GM12878 (cell line): ENCODE data around the gene FALEC. TPM values are rescaled to one million over a fixed set of nuclear protein-coding genes. Genes with fewer than 3 reads are reported as not detected.

Experiments used
- ATAC-seq: fragments of 200-7000 bp; cut with Tn5 transposase; 3 replicates; pipeline ENCODE4 v1.9.1; 2020; ENCODE audit warnings: mild to moderate bottlenecking, moderate library complexity
- BruUV-seq: library from RNA; stranded (reverse); fragments of 400-500 nt; replicated peaks from 2 replicates; lab custom pipeline; 2021; lab: Mats Ljungman, UMichigan
- CTCF ChIA-PET: fragments of 300-600 bp; sonication (Branson Sonifier 250); formaldehyde crosslinking; extraction: SDS; loops from one replicate; lab custom pipeline; 2021; ENCODE audit warnings: inconsistent platforms; lab: Yijun Ruan, JAX
- POLR2A ChIA-PET: fragments of 350-600 bp; formaldehyde crosslinking; extraction: SDS; loops from one replicate; lab custom pipeline; 2021; ENCODE audit warnings: inconsistent platforms; lab: Charles Lee
- RAD21 ChIA-PET: fragments of 300-600 bp; sonication (Branson Sonifier 250); formaldehyde crosslinking; loops from one replicate; lab custom pipeline; 2023; ENCODE audit warnings: antibody characterized with exemption; ENCODE audit not compliant: unreplicated experiment; lab: Charles Lee
- SMC1A ChIA-PET: fragments of 300-600 bp; sonication (Branson Sonifier 250); formaldehyde crosslinking; loops from one replicate; lab custom pipeline; 2023; ENCODE audit not compliant: unreplicated experiment, uncharacterized antibody; lab: Charles Lee
- DNase-seq: peaks from one replicate; pipeline ENCODE4 v3.0.0-alpha.2; 2011; ENCODE audit warnings: low read depth, low spot score
- FAIRE-seq: peaks from 3 replicates; lab custom pipeline; 2011; peaks lifted over from hg19 to GRCh38; lab: Jason Lieb, UNC
- H2AFZ ChIP-seq: 2 replicates; pipeline ENCODE4 v1.6.0; 2011; ENCODE audit warnings: low read depth, low read length, control low read depth; ENCODE audit not compliant: control insufficient read depth
- H3K27ac ChIP-seq: 2 replicates; pipeline ENCODE4 v1.5.1; 2011; ENCODE audit warnings: control low read depth; ENCODE audit not compliant: control insufficient read depth, insufficient read depth
- H3K27me3 ChIP-seq, 2 experiments: replicated peaks in 1 of 2; 2 replicates each; pipeline versions ENCODE4 v1.6.0 to v1.6.1; 2011; ENCODE audit warnings: low read length in 1 of 2; ENCODE audit not compliant: control insufficient read depth in 2 of 2, insufficient read depth in 2 of 2
- H3K36me3 ChIP-seq, 2 experiments: 2 replicates each; pipeline ENCODE4 v1.5.1; 2011; ENCODE audit warnings: low read length in 1 of 2; ENCODE audit not compliant: control insufficient read depth in 2 of 2, insufficient read depth in 2 of 2
- H3K4me1 ChIP-seq: 2 replicates; pipeline ENCODE4 v1.6.1; 2011; ENCODE audit warnings: mild to moderate bottlenecking, low read length, moderate library complexity, mixed read lengths; ENCODE audit not compliant: control insufficient read depth, insufficient read depth
- H3K4me2 ChIP-seq: 2 replicates; pipeline ENCODE4 v1.6.0; 2011; ENCODE audit warnings: control low read depth; ENCODE audit not compliant: control insufficient read depth, insufficient read depth
- H3K4me3 ChIP-seq: fragments of 200-600 bp; sonication (generic); 2 replicates; pipeline ENCODE4 v1.5.1; 2016
- H3K79me2 ChIP-seq: 2 replicates; pipeline ENCODE4 v1.6.0; 2011; ENCODE audit warnings: low read length; ENCODE audit not compliant: control insufficient read depth, insufficient read depth
- H3K9ac ChIP-seq: 2 replicates; pipeline ENCODE4 v1.8.0; 2011; ENCODE audit warnings: low read length, control low read depth, mixed read lengths; ENCODE audit not compliant: control insufficient read depth, insufficient read depth
- H3K9me3 ChIP-seq: replicated peaks from 3 replicates; pipeline ENCODE4 v1.5.1; 2011; ENCODE audit warnings: mild to moderate bottlenecking, low read length; ENCODE audit not compliant: control insufficient read depth, insufficient read depth
- H4K20me1 ChIP-seq: 2 replicates; pipeline ENCODE4 v1.6.0; 2011; ENCODE audit not compliant: control insufficient read depth, insufficient read depth
- FOXK2 ChIP-seq: fragments of 450-650 bp; IDR thresholded peaks from 2 replicates; pipeline ENCODE4 v1.6.1; 2017; ENCODE audit warnings: mild to moderate bottlenecking, moderate library complexity
- KAT2A ChIP-seq: conservative IDR thresholded peaks from 2 replicates; pipeline ENCODE4 v1.6.1; 2011; ENCODE audit warnings: low read depth, low read length; ENCODE audit not compliant: control insufficient read depth
- NR2C2 ChIP-seq: IDR thresholded peaks from 2 replicates; pipeline ENCODE4 v1.6.1; 2011; ENCODE audit warnings: borderline replicate concordance, low read depth; ENCODE audit not compliant: control insufficient read depth, insufficient read length
- PAX5 ChIP-seq: IDR thresholded peaks from 2 replicates; pipeline ENCODE4 v1.6.1; 2011; ENCODE audit warnings: low read depth, low read length, borderline replicate concordance
- RELA ChIP-seq: fragments of 450-650 bp; IDR thresholded peaks from 2 replicates; pipeline ENCODE4 v1.8.0; 2014; ENCODE audit warnings: borderline replicate concordance; ENCODE audit not compliant: partially characterized antibody
- SIX5 ChIP-seq: IDR thresholded peaks from 2 replicates; pipeline ENCODE4 v1.6.1; 2011; ENCODE audit warnings: mild to moderate bottlenecking, low read depth, low read length, moderate library complexity; ENCODE audit not compliant: severe bottlenecking
- YY1 ChIP-seq: IDR thresholded peaks from 2 replicates; pipeline ENCODE4 v1.6.1; 2011; ENCODE audit warnings: low read depth, mild to moderate bottlenecking, low read length
- whole genome bisulfite sequencing: methylation state at CpG from one replicate; pipeline ENCODE4 v1.1.6; 2016; ENCODE audit warnings: low lambda C conversion rate; ENCODE audit not compliant: insufficient replicate concordance, insufficient coverage; ENCODE audit errors: missing lambda C conversion rate; 5-methylcytosine and 5-hydroxymethylcytosine counted together
- in situ Hi-C: fragments of 300-500 bp; cut with MboI; formaldehyde crosslinking; loops from 9 replicates; pipeline ENCODE4 v1.14.3; 2018; ENCODE audit warnings: mixed read lengths
- intact Hi-C: fragments of 100-400 bp; cut with micrococcal nuclease; formaldehyde crosslinking; loops from one replicate; pipeline ENCODE4 v1.14.2; 2022; ENCODE audit not compliant: unreplicated experiment
- polyA plus RNA-seq, 11 experiments: library from polyadenylated mRNA; depleted of rRNA in 4 of 11; unstranded in 6 of 11; stranded (reverse) in 5 of 11; fragments of >200 nt; fragmentation: Nextera tagmentation in 4 of 11; fragmentation: Illumina TruSeq in 1 of 11; extraction: Ambion mirVana in 4 of 11; extraction: Trizol in 1 of 11; gene quantifications; 1 replicate in 1 of 11; 2 replicates in 10 of 11; pipeline versions ENCODE4 v1.2.1 to v1.2.3, GENCODE V29; 2011 to 2016; ENCODE audit warnings: inconsistent platforms in 2 of 11, missing spikeins in 2 of 11, low read depth in 1 of 11
- total RNA-seq, 4 experiments: library from RNA; depleted of rRNA in 3 of 4; stranded (reverse); fragments of >200 nt in 3 of 4; fragmentation: Illumina TruSeq in 1 of 4; extraction: Trizol in 1 of 4; gene quantifications; 2 replicates each; pipeline versions ENCODE4 v1.2.1 to v1.2.3, GENCODE V29; 2013 to 2021
- TF ChIP-seq, protein P1 (sequence below), 3 experiments: IDR thresholded peaks in 2 of 3; conservative IDR thresholded peaks in 1 of 3; 2 replicates each; pipeline ENCODE4 v1.5.1; 2011; ENCODE audit warnings: low read depth in 3 of 3, low read length in 3 of 3, mild to moderate bottlenecking in 3 of 3, control low read depth in 2 of 3, moderate library complexity in 2 of 3, inconsistent platforms in 1 of 3, mixed read lengths in 1 of 3; ENCODE audit not compliant: control insufficient read depth in 2 of 3, insufficient read depth in 1 of 3; ENCODE audit errors: extremely low read depth in 1 of 3
- TF ChIP-seq, protein P2 (sequence below): IDR thresholded peaks from 2 replicates; pipeline ENCODE4 v1.6.1; 2011; ENCODE audit warnings: low read depth, low read length, improper control_type of control experiment, borderline replicate concordance
- TF ChIP-seq, protein P3 (sequence below): fragments of 150-350 bp; IDR thresholded peaks from 2 replicates; pipeline ENCODE4 v1.6.1; 2016; ENCODE audit warnings: low read depth, low read length

Gene FALEC
- total and polyA plus RNA-seq, 10 of the 15 experiments (the other 5 are each of a cell fraction or from before 2014, with no cell fraction given) = 0.21 to 0.71 (median 0.32) TPM; not detected in 3

DNA sequence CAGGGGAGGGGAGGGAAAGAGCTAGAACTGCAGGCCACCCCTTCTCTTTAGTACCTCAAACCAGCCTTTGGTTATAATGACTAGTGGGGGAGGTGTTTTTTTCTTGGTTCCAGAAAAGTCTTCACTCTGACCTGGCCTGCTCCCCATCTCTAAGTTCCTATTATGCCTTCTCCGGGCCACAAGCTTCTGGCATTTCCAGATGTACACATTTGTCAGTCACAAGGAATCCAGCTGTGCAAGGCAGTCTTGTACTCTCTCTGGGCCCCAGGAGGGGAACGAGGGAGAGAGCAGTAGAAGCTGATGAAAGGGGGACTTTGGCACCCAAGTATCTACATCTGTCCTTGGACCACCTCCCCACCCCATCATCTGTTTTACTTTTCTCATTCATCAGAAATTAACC is 2.7 kb upstream of the FALEC start:
- ChIA-PET POLR2A (no interaction called here), SMC1A (no interaction called here), RAD21 (no interaction called here), CTCF (interaction anchor here (1.1 kb wide), 1 partner anchor 47 kb away, joined by 4 read pairs; no protein-coding TSS in a partner anchor)
- H3K9me3 ChIP-seq = no peaks in the 10 kb centered on the region
- no peaks in the 10 kb centered on the region for H3K79me2 ChIP-seq
- ATAC-seq (no peak), FAIRE-seq (no peak), DNase-seq (no peak)
- no peak overlapping the region for H3K4me2 ChIP-seq
- H3K27ac ChIP-seq = no peak overlapping the region
- H3K36me3 ChIP-seq = no peaks in the 10 kb centered on the region; a peak in 1 of 4 replicates
- no peaks in the 10 kb centered on the region for H4K20me1 ChIP-seq
- H3K4me1 ChIP-seq = peaks cover 19% of the 10 kb centered on the region
- H3K9ac ChIP-seq = no peak overlapping the region
- H3K4me3 ChIP-seq = no peak overlapping the region
- H2AFZ ChIP-seq = no peak overlapping the region
- WGBS = 90% methylated on average over 2 of the region's 2 CpGs
- intact Hi-C loops (no loop called here), in situ Hi-C loops (no loop called here)
- no peaks in the 10 kb centered on the region for H3K27me3 ChIP-seq
- BruUV-seq = no TSS peak
- TF ChIP-seq RELA = no peak

DNA sequence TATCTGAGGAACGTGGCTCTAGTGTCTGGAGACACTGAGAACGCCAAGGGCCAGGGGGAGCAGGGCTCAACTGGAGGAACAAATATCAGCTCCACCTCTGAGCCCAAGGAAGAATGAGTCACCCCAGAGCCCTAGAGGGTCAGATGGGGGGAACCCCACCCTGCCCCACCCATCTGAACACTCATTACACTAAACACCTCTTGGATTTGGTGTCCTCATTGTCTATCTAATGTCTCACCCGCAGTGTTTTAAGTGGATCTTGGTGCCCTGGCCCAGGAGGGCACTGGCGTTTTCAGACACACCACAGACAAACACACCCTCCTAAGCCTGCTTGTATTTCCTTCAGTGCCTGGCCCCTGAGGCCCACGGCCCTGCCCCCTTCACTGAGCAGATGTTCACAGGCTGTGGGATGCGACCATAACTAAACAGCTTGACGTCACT is 2.2 kb upstream of the FALEC start:
- Histone ChIP-seq H3K27ac (no peak overlapping the region), H3K27me3 (no peaks in the 10 kb centered on the region), H3K36me3 (no peaks in the 10 kb centered on the region; a peak in 1 of 4 replicates), H3K4me2 (no peak overlapping the region), H3K4me3 (no peak overlapping the region), H4K20me1 (no peaks in the 10 kb centered on the region), H2AFZ (no peak overlapping the region), H3K4me1 (peaks cover 19% of the 10 kb centered on the region), H3K9me3 (no peaks in the 10 kb centered on the region), H3K79me2 (no peaks in the 10 kb centered on the region), H3K9ac (no peak overlapping the region)
- FAIRE-seq (no peak), DNase-seq (no peak), ATAC-seq (no peak)
- WGBS = 58% methylated on average over 7 of the region's 7 CpGs
- BruUV-seq = no TSS peak
- ChIA-PET POLR2A (interaction anchor here (0.5 to 0.9 kb wide), 4 partner anchors 24 to 248 kb away, joined by 3 to 5 read pairs (median 3); no protein-coding TSS in a partner anchor), RAD21 (no interaction called here), CTCF (interaction anchor here (1.1 to 1.9 kb wide), 2 partner anchors 18 to 46 kb away, joined by 4 to 7 read pairs; no protein-coding TSS in a partner anchor), SMC1A (no interaction called here)
- TF ChIP-seq KAT2A = no peak
- TF ChIP-seq, protein P1, sequence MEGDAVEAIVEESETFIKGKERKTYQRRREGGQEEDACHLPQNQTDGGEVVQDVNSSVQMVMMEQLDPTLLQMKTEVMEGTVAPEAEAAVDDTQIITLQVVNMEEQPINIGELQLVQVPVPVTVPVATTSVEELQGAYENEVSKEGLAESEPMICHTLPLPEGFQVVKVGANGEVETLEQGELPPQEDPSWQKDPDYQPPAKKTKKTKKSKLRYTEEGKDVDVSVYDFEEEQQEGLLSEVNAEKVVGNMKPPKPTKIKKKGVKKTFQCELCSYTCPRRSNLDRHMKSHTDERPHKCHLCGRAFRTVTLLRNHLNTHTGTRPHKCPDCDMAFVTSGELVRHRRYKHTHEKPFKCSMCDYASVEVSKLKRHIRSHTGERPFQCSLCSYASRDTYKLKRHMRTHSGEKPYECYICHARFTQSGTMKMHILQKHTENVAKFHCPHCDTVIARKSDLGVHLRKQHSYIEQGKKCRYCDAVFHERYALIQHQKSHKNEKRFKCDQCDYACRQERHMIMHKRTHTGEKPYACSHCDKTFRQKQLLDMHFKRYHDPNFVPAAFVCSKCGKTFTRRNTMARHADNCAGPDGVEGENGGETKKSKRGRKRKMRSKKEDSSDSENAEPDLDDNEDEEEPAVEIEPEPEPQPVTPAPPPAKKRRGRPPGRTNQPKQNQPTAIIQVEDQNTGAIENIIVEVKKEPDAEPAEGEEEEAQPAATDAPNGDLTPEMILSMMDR (IDR thresholded peaks at IDR 0.05 in 2 of 3, conservative IDR thresholded peaks at IDR 0.05 in 1 of 3; ENCODE audit: control insufficient read depth in 2 of 3, extremely low read depth in 1 of 3, insufficient read depth in 1 of 3, low read depth in 3 of 3, low read length in 3 of 3) = no peak
- TF ChIP-seq, protein P2, sequence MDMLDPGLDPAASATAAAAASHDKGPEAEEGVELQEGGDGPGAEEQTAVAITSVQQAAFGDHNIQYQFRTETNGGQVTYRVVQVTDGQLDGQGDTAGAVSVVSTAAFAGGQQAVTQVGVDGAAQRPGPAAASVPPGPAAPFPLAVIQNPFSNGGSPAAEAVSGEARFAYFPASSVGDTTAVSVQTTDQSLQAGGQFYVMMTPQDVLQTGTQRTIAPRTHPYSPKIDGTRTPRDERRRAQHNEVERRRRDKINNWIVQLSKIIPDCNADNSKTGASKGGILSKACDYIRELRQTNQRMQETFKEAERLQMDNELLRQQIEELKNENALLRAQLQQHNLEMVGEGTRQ = no peak
- TF ChIP-seq, protein P3, sequence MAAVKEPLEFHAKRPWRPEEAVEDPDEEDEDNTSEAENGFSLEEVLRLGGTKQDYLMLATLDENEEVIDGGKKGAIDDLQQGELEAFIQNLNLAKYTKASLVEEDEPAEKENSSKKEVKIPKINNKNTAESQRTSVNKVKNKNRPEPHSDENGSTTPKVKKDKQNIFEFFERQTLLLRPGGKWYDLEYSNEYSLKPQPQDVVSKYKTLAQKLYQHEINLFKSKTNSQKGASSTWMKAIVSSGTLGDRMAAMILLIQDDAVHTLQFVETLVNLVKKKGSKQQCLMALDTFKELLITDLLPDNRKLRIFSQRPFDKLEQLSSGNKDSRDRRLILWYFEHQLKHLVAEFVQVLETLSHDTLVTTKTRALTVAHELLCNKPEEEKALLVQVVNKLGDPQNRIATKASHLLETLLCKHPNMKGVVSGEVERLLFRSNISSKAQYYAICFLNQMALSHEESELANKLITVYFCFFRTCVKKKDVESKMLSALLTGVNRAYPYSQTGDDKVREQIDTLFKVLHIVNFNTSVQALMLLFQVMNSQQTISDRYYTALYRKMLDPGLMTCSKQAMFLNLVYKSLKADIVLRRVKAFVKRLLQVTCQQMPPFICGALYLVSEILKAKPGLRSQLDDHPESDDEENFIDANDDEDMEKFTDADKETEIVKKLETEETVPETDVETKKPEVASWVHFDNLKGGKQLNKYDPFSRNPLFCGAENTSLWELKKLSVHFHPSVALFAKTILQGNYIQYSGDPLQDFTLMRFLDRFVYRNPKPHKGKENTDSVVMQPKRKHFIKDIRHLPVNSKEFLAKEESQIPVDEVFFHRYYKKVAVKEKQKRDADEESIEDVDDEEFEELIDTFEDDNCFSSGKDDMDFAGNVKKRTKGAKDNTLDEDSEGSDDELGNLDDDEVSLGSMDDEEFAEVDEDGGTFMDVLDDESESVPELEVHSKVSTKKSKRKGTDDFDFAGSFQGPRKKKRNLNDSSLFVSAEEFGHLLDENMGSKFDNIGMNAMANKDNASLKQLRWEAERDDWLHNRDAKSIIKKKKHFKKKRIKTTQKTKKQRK = no peak
- TF ChIP-seq FOXK2 = no peak
- TF ChIP-seq NR2C2 = no peak
- TF ChIP-seq YY1 = no peak
- TF ChIP-seq PAX5 = no peak
- no peak for TF ChIP-seq SIX5
- in situ Hi-C loops = no loop called here
- intact Hi-C loops = no loop called here
